KMS-11 (cell line): ENCODE results near the gene ADAMTS19.

Experiments
- H2AFZ ChIP-seq: fragments of 200-600 bp; sonication (generic); 2 replicates; pipeline ENCODE4 v1.6.1; 2016; ENCODE audit warnings: antibody characterized with exemption, mixed run types, low read depth
- H3K27ac ChIP-seq: fragments of 200-600 bp; sonication (generic); 2 replicates; pipeline ENCODE4 v1.6.1; 2016; ENCODE audit warnings: mild to moderate bottlenecking, mixed run types
- H3K27me3 ChIP-seq: fragments of 200-600 bp; sonication (generic); 2 replicates; pipeline ENCODE4 v1.6.1; 2017; ENCODE audit warnings: mild to moderate bottlenecking, low read depth, mixed run types, moderate library complexity; ENCODE audit not compliant: insufficient read depth
- H3K36me3 ChIP-seq: fragments of 200-600 bp; sonication (generic); 2 replicates; pipeline ENCODE4 v1.6.1; 2017; ENCODE audit warnings: mild to moderate bottlenecking, mixed run types; ENCODE audit not compliant: insufficient read depth
- H3K4me1 ChIP-seq: fragments of 200-600 bp; sonication (generic); 2 replicates; pipeline ENCODE4 v1.6.1; 2016; ENCODE audit warnings: mild to moderate bottlenecking, low read depth, mixed run types; ENCODE audit not compliant: poor library complexity, severe bottlenecking
- H3K4me2 ChIP-seq: fragments of 200-600 bp; sonication (generic); 2 replicates; pipeline ENCODE4 v1.7.0; 2016; ENCODE audit warnings: mild to moderate bottlenecking, mixed run types
- H3K4me3 ChIP-seq: fragments of 200-600 bp; sonication (generic); IDR thresholded peaks from 2 replicates; pipeline ENCODE4 v1.6.1; 2017; ENCODE audit warnings: low read depth, low read length, mixed read lengths; ENCODE audit not compliant: insufficient read depth
- H3K79me2 ChIP-seq: fragments of 200-600 bp; sonication (generic); 2 replicates; pipeline ENCODE4 v1.6.1; 2016; ENCODE audit warnings: low read depth, mixed run types; ENCODE audit not compliant: insufficient read depth
- H3K9ac ChIP-seq: fragments of 200-600 bp; sonication (generic); 2 replicates; pipeline ENCODE4 v1.6.1; 2016; ENCODE audit warnings: mild to moderate bottlenecking, mixed run types
- H4K20me1 ChIP-seq: fragments of 200-600 bp; sonication (generic); 2 replicates; pipeline ENCODE4 v1.6.1; 2016; ENCODE audit warnings: mild to moderate bottlenecking, mixed run types; ENCODE audit not compliant: insufficient read depth
- TF ChIP-seq, protein P1 (sequence below): fragments of 200-600 bp; sonication (generic); conservative IDR thresholded peaks from 2 replicates; pipeline ENCODE4 v1.6.1; 2017; ENCODE audit warnings: low read depth, mild to moderate bottlenecking, antibody characterized with exemption, low read length, moderate library complexity, mixed read lengths

The ADAMTS19 gene

DNA sequence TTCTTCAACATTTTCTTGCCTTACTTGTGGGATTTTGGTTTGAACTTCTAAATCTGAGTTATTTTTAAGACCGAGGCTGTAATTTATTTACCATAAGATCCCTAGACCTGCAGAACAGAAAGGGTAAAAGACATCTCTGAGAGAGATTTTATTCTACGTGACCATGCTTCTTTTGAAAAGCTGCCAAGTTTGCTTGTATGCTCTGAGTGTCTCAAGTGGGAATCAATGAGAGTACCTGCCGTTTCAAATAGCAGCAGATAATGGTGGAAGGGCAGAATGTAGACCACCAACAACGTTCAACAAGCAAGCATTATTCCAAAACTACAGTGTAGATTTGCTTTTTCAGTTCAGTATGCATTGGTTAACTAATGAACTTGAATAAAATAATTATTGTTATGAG is 179.2 kb downstream of the ADAMTS19 start:
- Histone ChIP-seq H3K4me3 (no peak overlapping the region), H4K20me1 (no peaks in the 10 kb centered on the region), H3K9ac (no peak overlapping the region), H2AFZ (no peak overlapping the region), H3K27me3 (no peaks in the 10 kb centered on the region), H3K79me2 (no peaks in the 10 kb centered on the region), H3K27ac (no peak overlapping the region), H3K36me3 (no peaks in the 10 kb centered on the region), H3K4me2 (no peak overlapping the region), H3K4me1 (peaks cover 7% of the 10 kb centered on the region)
- TF ChIP-seq, protein P1, sequence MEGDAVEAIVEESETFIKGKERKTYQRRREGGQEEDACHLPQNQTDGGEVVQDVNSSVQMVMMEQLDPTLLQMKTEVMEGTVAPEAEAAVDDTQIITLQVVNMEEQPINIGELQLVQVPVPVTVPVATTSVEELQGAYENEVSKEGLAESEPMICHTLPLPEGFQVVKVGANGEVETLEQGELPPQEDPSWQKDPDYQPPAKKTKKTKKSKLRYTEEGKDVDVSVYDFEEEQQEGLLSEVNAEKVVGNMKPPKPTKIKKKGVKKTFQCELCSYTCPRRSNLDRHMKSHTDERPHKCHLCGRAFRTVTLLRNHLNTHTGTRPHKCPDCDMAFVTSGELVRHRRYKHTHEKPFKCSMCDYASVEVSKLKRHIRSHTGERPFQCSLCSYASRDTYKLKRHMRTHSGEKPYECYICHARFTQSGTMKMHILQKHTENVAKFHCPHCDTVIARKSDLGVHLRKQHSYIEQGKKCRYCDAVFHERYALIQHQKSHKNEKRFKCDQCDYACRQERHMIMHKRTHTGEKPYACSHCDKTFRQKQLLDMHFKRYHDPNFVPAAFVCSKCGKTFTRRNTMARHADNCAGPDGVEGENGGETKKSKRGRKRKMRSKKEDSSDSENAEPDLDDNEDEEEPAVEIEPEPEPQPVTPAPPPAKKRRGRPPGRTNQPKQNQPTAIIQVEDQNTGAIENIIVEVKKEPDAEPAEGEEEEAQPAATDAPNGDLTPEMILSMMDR = no peak

DNA sequence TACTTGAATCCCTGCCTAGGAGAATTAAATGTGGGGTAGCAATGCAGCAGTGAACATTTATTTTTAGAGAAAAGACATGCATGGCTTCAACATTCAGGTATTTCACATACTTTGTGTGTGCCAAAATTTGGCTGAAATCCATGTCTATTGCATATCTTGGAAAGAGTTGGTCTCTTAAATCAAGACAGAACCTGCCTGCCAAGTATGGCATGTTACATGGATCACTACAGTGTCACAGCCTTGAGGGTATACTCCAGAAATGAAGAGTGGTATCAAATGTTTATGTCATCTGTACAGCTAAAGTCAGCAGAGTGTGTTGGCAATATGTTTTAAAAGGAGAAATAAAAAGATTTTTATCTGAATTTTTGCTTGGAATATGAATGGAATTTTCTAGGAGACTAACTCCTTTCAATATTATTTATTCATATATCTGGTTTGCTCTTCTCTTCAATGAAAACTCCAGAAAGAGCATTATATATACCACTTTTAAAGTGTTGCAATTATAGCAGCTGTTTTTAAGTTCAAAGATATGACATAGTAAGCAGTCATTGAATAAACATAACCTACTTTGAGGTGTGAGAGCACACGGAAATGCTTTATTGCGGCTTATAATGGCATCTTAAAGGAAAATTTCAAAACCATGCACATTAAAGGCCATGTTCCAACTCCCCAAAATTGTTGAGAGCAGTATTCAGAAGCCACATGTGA is 192.4 kb downstream of the ADAMTS19 start:
- H3K79me2 ChIP-seq = no peaks in the 10 kb centered on the region
- H3K27me3 ChIP-seq = no peaks in the 10 kb centered on the region
- TF ChIP-seq, protein P1 = no peak
- H3K4me3 ChIP-seq = no peak overlapping the region
- H4K20me1 ChIP-seq = no peaks in the 10 kb centered on the region
- no peak overlapping the region for H3K9ac ChIP-seq
- H3K4me1 ChIP-seq = no peaks in the 10 kb centered on the region
- no peak overlapping the region for H3K4me2 ChIP-seq
- H3K27ac ChIP-seq = no peak overlapping the region
- no peaks in the 10 kb centered on the region for H3K36me3 ChIP-seq
- H2AFZ ChIP-seq = no peak overlapping the region

DNA sequence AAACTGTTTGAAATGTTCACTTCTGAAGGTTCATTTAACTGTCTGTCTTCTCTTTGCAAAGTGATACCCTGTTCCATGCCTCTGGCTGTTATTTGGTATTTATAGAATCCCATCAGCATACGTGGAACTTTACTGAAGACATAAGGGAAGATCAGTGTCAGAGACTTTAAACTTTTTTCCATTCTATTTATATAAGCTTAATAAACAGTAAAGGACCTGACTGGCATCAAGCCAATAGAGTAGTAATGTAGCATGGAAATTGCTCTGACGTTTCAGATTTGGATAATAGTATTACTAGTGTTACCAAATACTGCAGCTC is 192.9 kb downstream of the ADAMTS19 start:
- no peaks in the 10 kb centered on the region for H3K79me2 ChIP-seq
- H3K27ac ChIP-seq = no peak overlapping the region
- no peaks in the 10 kb centered on the region for H4K20me1 ChIP-seq
- no peaks in the 10 kb centered on the region for H3K27me3 ChIP-seq
- no peaks in the 10 kb centered on the region for H3K4me1 ChIP-seq
- no peak overlapping the region for H3K4me3 ChIP-seq
- no peak overlapping the region for H3K4me2 ChIP-seq
- H3K36me3 ChIP-seq = no peaks in the 10 kb centered on the region
- no peak overlapping the region for H2AFZ ChIP-seq
- TF ChIP-seq, protein P1 = no peak
- H3K9ac ChIP-seq = no peak overlapping the region

DNA sequence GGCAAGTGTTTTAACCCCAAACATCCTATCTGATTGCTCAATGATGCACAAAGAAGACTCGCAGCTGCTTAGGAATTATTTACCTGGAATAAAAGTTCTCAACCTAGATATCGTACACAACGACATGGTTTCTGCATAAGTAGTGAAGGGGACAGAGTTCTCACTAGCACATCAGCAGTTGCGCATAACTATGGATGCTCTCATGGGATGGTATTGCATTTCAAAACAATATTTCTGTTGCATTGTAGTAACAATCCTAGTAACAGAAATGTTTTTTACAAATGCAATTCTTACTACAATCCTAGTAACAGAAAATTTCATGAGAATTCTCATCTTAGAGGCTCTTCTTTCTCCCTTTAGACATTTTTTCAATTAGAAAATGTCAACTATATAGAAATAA is 193.3 kb downstream of the ADAMTS19 start:
- Histone ChIP-seq H3K36me3 (no peaks in the 10 kb centered on the region), H3K4me1 (no peaks in the 10 kb centered on the region)

More for the DNA sequence above, 193.3 kb downstream of the ADAMTS19 start:
- Histone ChIP-seq H3K27ac (no peak overlapping the region), H3K4me2 (no peak overlapping the region), H4K20me1 (no peaks in the 10 kb centered on the region), H3K4me3 (no peak overlapping the region), H3K79me2 (no peaks in the 10 kb centered on the region), H2AFZ (no peak overlapping the region), H3K27me3 (no peaks in the 10 kb centered on the region), H3K9ac (no peak overlapping the region)
- TF ChIP-seq, protein P1 = no peak
